Adipocyte (in vitro differentiated cells): ENCODE results near the gene NTN1.

Experiments used
- DNase-seq: peaks from one replicate; pipeline ENCODE4 v3.0.0-alpha.2; 2015; ENCODE audit warnings: low read depth
- H3K27me3 ChIP-seq: replicated peaks from 2 replicates; pipeline ENCODE4 v1.7.0; 2013; ENCODE audit warnings: mild to moderate bottlenecking, low read length, moderate library complexity; ENCODE audit not compliant: control insufficient read depth, insufficient read depth
- H3K36me3 ChIP-seq: 2 replicates; pipeline ENCODE4 v1.7.0; 2013; ENCODE audit warnings: low read length, mild to moderate bottlenecking, moderate library complexity; ENCODE audit not compliant: control insufficient read depth, insufficient read depth, severe bottlenecking
- H3K4me1 ChIP-seq: 2 replicates; pipeline ENCODE4 v1.7.0; 2013; ENCODE audit warnings: mild to moderate bottlenecking, low read length, moderate library complexity; ENCODE audit not compliant: control insufficient read depth, insufficient read depth
- H3K4me3 ChIP-seq: 2 replicates; pipeline ENCODE4 v1.7.0; 2013; ENCODE audit warnings: mild to moderate bottlenecking, low read length, moderate library complexity
- H3K9ac ChIP-seq: 2 replicates; pipeline ENCODE4 v1.7.0; 2013; ENCODE audit warnings: mild to moderate bottlenecking, low read length, moderate library complexity
- H3K9me3 ChIP-seq: 2 replicates; pipeline ENCODE4 v1.7.0; 2013; ENCODE audit warnings: mild to moderate bottlenecking, low read length, moderate library complexity; ENCODE audit not compliant: control insufficient read depth

Gene NTN1

DNA sequence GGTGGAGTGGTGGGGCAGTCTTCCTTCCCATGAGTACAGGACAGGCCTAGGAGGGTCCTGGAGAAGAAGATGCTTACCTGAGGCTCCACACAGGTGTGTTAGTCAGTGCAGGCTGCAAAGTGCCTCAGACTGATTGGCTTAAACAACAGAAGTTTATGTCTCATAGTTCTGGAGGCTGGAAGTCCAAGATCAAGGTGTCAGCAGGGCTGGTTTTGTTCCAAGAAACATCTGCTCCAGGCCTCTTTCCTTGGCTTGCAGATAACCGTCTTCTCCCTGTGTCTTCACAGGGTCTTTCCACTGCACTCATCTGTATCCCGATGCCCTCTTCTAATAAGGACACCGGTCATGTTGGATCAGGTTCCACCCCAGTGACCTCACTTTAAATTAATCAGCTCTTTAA lies 153.0 kb downstream of the NTN1 start:
- H3K9me3 ChIP-seq, result peaks cover 8% of the 10 kb centered on the region
- DNase-seq, result no peak
- H3K36me3 ChIP-seq, result no peaks in the 10 kb centered on the region
- H3K27me3 ChIP-seq, result peaks cover 26% of the 10 kb centered on the region
- H3K4me1 ChIP-seq, result no peaks in the 10 kb centered on the region
- H3K4me3 ChIP-seq, result no peak overlapping the region
- no peak overlapping the region for H3K9ac ChIP-seq

DNA sequence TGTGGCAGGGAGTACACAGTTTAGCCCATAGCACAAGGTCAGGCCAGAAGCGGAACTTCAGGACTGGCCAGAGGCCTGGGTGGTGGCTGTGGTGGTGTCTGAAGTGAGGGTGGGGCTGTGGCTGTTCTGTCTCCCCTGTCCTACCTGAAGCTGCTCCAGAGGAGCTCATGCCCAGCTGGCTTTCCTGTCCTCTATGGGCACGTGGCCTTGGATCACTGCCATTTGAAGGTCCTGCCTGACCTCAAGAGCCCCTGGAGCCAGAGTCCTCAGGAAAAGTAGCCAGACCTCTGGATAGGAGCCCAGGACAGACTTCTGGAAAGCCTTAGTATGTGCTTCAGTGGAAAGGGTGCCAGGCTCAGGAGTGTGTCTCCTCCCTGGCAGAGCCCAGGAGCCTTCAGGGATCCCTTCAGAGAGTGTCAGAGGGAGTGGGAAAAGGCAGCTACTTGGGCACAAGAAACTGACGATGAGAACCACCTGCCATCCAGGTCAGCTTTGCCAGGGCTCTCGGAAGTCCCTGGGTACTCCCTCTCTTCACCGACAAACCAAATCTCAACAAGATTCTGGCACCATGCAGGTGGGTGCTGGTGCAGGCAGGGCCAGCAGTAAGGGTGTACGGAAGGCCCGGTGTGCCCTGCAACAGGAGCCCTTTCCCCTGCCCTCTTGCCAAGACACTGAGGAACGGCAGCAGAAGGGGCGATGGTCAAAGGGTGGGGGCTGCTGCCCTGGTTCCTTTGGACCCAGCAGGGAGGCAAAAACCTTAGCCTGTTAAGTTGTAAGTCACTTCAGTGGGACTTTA lies 153.7 kb downstream of the NTN1 start:
- H3K9ac ChIP-seq, result no peak overlapping the region
- H3K9me3 ChIP-seq, result peaks cover 8% of the 10 kb centered on the region
- DNase-seq, result no peak
- H3K27me3 ChIP-seq, result peaks cover 26% of the 10 kb centered on the region
- no peak overlapping the region for H3K4me3 ChIP-seq
- no peaks in the 10 kb centered on the region for H3K36me3 ChIP-seq
- H3K4me1 ChIP-seq, result no peaks in the 10 kb centered on the region

DNA sequence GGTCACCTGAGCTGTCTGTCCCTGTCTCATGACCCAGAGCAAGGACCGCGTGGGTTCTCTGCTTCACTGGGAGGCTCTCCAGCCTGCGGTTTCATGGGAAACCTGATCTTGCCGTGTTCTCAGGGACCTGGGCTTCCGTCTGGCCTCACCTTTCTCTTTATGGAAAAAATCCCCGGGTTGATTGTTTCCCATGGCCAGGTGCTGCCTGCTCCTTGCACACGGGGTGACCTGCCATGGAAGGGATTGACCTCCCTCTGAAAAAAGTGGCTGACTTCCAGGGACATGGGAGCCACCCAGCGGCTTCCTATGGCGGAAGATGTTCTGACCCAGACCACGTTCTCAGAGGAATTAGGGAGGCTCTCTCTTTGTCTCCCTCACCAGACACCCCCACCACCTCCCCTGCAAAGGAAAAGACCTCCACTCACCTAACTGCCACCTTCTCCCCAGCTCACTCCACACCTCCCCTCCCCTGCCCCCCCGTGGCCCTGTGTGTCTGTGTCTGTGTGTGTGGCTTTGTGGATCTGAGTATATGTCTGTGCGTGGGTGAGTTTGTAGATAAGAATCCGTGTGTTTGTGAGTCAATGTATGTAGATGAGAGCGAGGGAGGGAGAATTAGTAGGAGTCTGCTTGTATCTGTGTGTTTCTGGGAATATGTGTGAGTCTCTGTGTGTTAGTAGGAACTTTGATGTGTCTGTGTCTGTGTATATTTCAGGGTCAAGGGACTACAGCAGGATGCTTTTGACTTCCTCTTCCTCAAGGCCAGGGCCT lies 154.6 kb downstream of the NTN1 start:
- Histone ChIP-seq H3K4me3 (no peak overlapping the region), H3K36me3 (no peaks in the 10 kb centered on the region), H3K9ac (no peak overlapping the region), H3K9me3 (peaks cover 8% of the 10 kb centered on the region), H3K4me1 (no peaks in the 10 kb centered on the region), H3K27me3 (peaks cover 27% of the 10 kb centered on the region)
- DNase-seq, result no peak

DNA sequence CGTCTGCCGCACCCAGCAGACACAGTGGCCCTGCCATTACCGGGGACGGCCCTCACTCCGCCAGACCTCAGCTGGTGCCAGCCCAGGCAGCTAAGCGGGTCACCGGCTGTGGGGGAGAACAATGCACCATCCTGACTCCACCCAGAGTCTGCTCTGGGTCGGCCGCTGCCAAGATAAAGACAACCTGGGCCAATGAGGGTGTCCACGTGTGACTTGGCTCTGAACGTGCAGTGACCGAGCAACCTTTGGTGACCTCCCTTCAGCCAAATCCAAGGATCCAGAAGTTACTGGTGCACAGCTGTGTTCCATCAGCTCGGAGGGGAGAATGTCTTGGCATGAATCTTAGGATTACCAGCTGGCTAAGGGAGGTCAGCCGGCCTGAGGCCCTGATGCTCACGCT lies 155.9 kb downstream of the NTN1 start:
- Histone ChIP-seq H3K4me3 (no peak overlapping the region), H3K9ac (no peak overlapping the region), H3K4me1 (no peaks in the 10 kb centered on the region), H3K27me3 (peaks cover 33% of the 10 kb centered on the region), H3K36me3 (no peaks in the 10 kb centered on the region), H3K9me3 (peaks cover 8% of the 10 kb centered on the region)
- no peak for DNase-seq

DNA sequence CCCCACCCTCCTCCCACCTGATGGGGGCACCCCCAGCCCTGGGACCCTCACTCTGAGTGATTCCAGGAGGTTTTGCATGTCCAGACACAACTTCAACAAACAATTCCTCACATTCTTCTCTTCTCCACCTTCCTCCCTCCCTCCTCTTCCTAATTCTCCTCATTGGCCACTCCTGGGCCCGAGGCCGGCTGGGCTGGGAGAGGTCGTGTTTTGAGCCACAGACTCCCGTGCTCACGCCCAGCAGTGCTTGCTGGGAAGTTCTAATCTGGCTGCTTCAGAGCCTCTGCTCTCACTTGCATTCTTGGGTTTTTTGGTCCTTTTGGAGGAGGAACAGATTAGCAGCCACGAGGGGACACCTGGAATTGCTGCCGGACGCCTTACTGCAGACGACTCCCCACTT lies 157.0 kb downstream of the NTN1 start:
- Histone ChIP-seq H3K4me3 (no peak overlapping the region), H3K9ac (no peak overlapping the region), H3K36me3 (no peaks in the 10 kb centered on the region), H3K4me1 (no peaks in the 10 kb centered on the region), H3K9me3 (peaks cover 8% of the 10 kb centered on the region), H3K27me3 (peaks cover 33% of the 10 kb centered on the region)
- no peak for DNase-seq

DNA sequence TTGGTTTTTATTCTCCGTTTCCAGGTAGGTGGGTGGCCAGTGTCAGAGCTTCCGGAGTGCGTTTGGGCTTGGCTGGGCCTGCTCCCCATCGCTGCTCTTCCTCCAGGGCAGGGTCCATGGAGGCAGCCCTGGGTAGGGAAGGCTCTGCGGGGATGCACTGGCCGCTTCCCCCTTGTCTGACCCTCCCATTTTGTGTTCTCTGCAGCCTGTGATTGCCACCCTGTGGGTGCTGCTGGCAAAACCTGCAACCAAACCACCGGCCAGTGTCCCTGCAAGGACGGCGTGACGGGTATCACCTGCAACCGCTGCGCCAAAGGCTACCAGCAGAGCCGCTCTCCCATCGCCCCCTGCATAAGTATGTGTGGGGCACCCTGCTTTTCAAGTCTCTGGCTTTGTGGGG lies 158.3 kb downstream of the NTN1 start:
- DNase-seq, result no peak
- peaks cover 41% of the 10 kb centered on the region for H3K27me3 ChIP-seq
- no peak overlapping the region for H3K4me3 ChIP-seq
- no peaks in the 10 kb centered on the region for H3K4me1 ChIP-seq
- no peaks in the 10 kb centered on the region for H3K36me3 ChIP-seq
- H3K9ac ChIP-seq, result no peak overlapping the region
- peaks cover 1% of the 10 kb centered on the region for H3K9me3 ChIP-seq

DNA sequence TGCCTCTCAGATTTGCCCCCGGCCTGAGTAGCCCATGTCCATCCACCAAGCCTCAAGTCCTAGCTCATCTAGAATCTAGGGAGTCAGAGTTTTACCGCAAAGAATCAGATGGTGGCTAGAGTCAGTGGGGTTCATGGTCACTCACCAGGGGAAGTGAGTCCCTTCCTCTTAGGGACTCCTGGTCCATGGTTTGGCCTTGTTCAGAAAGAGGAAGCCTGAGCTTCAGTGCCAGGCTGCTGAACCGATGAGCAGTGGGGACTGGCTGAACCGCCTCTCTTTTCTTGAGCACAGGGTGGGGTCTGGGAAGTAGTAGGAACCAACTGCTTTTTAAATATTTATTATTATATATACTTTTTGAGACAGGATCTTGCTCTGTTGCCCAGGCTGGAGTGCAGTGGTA lies 160.3 kb downstream of the NTN1 start:
- Histone ChIP-seq H3K4me3 (no peak overlapping the region), H3K9ac (no peak overlapping the region), H3K9me3 (no peaks in the 10 kb centered on the region), H3K27me3 (peaks cover 58% of the 10 kb centered on the region), H3K36me3 (no peaks in the 10 kb centered on the region), H3K4me1 (no peaks in the 10 kb centered on the region)
- DNase-seq, result no peak

DNA sequence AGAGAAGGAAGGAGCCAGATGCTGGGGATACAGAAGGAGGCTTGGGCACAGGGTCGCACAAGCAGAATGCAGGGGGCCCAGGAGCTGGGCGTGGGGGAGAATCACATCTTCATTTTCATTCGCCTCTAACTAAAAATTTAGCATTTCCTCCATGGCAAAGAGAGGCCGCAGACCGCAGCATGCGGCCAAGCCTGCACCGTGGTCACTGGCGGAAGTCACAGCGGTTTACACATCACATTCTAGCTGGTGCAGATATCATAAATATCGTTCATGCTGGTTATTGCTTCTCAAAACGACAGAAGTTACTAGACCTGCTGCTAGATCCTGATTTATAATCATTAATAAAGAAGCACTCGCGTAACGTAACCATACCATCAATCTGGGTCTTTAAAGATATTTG lies 162.0 kb downstream of the NTN1 start:
- no peak for DNase-seq
- no peak overlapping the region for H3K4me3 ChIP-seq
- H3K27me3 ChIP-seq, result peaks cover 56% of the 10 kb centered on the region
- no peaks in the 10 kb centered on the region for H3K36me3 ChIP-seq
- no peak overlapping the region for H3K9ac ChIP-seq
- no peaks in the 10 kb centered on the region for H3K9me3 ChIP-seq
- H3K4me1 ChIP-seq, result no peaks in the 10 kb centered on the region

DNA sequence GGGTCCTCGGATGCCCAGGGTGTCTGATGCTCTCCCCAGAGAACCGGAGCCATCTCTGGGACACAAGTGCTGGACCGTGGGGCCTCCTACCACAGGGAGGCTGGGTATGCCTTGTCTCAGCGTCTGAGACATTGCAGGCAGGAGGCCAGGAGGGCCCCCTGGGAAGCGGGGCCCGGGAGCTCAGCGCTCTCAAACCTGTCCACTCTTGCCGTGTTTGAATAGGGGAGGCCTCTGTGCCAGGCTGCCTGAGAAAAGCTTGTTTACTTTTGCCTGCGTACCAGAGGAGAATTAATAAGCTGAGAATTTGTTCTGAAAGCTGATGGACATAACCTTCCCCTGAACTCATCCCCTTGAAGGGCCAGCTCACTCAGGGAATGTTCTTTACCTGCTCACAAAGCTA lies 163.8 kb downstream of the NTN1 start:
- Histone ChIP-seq H3K36me3 (no peaks in the 10 kb centered on the region), H3K9ac (no peak overlapping the region), H3K27me3 (peaks cover 43% of the 10 kb centered on the region), H3K4me3 (no peak overlapping the region), H3K4me1 (no peaks in the 10 kb centered on the region), H3K9me3 (no peaks in the 10 kb centered on the region)
- DNase-seq, result no peak

DNA sequence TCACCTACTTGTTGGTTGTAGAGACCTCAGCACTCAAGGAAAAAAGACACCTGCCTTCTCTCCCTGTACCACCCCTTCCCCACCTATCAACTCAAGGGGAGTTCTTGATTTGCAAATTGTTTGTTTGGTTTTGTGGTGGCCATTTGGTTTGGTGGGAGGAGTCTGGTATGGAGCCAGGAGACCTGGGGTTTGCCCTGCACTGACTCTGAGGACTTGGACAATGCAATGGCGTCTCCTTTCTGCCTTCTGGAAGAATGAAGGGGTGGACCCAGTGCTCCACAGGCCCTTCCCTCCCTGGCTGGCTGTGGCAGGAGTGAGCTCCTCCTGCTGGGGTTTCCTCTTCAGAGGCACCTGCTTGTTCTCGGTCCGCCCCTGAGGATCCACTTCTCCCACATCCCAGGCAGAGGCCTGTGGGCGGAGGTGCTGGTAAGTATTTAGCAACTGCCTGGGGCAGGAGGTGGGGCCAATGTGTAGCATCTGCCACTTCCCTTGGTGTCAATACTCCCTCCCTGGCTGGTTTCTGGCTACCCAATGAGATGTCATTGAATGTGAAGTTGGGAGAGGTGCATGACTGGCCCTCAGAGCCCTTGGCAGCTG lies 164.5 kb downstream of the NTN1 start:
- H3K9me3 ChIP-seq, result no peaks in the 10 kb centered on the region
- H3K36me3 ChIP-seq, result no peaks in the 10 kb centered on the region

DNA sequence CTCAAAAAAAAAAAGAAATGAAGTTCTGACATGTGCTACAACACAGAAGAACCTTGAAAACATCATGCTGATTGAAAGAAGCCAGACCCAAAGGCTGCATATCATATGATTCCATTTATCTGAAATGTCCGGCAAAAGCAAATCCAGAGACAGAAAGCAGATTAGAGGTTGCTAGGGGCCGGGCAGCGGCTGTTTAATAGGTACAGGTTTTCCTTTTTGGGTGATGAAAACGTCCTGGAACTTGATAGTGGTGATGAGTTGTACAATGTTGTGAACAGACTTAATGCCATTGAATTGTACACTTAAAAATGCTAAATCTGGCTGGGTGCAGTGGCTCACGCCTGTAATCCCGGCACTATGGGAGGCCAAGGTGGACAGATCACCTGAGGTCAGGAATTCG lies 166.5 kb downstream of the NTN1 start:
- H3K36me3 ChIP-seq, result no peaks in the 10 kb centered on the region
- DNase-seq, result no peak
- H3K4me3 ChIP-seq, result no peak overlapping the region
- H3K9me3 ChIP-seq, result no peaks in the 10 kb centered on the region
- H3K27me3 ChIP-seq, result peaks cover 31% of the 10 kb centered on the region
- no peak overlapping the region for H3K9ac ChIP-seq
- H3K4me1 ChIP-seq, result no peaks in the 10 kb centered on the region

More for the DNA sequence above, 164.5 kb downstream of the NTN1 start:
- Histone ChIP-seq H3K27me3 (peaks cover 38% of the 10 kb centered on the region), H3K9ac (no peak overlapping the region), H3K4me1 (no peaks in the 10 kb centered on the region), H3K4me3 (no peak overlapping the region)
- DNase-seq, result no peak
